GM20000 (cell line): ENCODE measurements around the gene STAT4.

ENCODE experiments used
- DNase-seq: peaks from one replicate; pipeline ENCODE4 v3.0.0; 2012; ENCODE audit warnings: low spot score
- TF ChIP-seq, protein P1 (sequence below): IDR thresholded peaks from 2 replicates; pipeline ENCODE4 v1.5.1; 2012; ENCODE audit warnings: mild to moderate bottlenecking, control low read depth; ENCODE audit errors: extremely low read depth, missing control alignments

STAT4 gene

DNA sequence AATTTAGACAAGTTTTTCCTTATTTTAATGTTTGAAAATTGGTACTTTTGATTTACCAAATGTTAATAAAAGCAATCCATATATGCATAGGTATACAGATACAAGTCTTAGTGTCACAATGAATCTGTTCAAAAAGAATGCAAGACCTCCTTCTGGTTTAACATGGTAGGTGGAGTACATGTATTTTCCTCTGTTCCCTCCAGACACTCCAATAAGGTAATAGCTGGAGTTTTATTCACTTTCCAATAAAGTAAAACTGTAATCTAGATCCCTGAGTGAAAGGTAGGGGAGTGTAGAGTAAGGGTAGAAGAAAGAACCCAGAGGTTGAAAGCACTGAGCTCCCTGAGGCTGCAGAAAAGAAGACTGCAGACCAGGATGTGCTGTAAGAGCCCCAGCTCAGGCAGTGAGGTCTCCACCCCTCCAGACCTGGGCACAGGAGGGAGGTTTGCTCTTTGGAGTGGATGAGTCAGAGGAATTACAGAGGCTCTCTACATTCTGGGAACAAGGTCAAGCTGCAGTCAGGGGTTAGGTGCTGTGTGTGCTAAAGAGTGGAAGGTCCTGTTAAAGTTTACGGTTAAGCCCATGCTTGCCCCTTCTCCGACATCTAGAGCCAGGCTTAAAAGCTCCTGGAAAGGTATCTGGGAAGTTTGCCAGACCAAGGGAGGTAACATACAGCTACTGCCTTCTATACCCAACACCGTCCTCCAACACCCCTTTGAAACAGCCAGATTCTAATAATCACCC lies 109.2 kb downstream of the STAT4 start:
- DNase-seq: no peak
- TF ChIP-seq, protein P1, sequence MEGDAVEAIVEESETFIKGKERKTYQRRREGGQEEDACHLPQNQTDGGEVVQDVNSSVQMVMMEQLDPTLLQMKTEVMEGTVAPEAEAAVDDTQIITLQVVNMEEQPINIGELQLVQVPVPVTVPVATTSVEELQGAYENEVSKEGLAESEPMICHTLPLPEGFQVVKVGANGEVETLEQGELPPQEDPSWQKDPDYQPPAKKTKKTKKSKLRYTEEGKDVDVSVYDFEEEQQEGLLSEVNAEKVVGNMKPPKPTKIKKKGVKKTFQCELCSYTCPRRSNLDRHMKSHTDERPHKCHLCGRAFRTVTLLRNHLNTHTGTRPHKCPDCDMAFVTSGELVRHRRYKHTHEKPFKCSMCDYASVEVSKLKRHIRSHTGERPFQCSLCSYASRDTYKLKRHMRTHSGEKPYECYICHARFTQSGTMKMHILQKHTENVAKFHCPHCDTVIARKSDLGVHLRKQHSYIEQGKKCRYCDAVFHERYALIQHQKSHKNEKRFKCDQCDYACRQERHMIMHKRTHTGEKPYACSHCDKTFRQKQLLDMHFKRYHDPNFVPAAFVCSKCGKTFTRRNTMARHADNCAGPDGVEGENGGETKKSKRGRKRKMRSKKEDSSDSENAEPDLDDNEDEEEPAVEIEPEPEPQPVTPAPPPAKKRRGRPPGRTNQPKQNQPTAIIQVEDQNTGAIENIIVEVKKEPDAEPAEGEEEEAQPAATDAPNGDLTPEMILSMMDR: no peak

DNA sequence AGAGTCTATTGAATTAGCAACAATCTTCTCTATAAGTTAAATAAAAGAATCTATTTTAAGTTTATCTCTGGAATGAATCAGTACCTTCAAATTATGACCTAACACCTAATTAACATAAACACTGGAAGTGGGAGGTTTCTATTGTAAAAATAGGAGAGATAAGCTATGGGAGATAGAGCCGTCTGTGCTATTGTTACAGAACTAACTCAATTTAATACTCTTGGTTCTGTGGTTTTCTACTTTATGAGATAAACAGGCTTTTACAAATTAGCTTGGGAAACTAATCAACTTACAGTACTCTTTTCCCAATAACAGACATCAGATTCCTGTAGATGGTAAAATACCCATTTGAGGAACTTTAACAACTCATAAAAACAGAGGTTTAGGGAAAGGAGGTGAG lies 111.2 kb downstream of the STAT4 start:
- TF ChIP-seq, protein P1: no peak
- DNase-seq: no peak

DNA sequence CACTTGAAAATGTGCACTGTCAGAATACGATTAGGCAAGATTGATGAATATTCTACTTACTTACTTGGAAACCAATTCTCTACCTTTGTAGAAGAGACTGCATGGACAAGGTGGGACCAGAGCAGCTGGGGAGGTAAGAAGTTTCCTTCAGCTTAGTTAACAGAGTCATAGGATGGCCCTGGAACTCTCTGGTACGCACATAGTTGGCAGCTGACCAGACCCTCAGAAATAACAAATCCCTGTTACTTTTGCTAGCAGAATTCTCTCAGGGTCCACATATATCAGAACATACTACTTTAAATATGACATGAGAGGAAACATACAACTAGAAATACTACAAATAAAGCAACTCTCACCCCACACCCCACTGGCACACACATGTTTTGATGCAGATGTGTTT lies 112.1 kb downstream of the STAT4 start:
- TF ChIP-seq, protein P1: no peak
- DNase-seq: no peak

DNA sequence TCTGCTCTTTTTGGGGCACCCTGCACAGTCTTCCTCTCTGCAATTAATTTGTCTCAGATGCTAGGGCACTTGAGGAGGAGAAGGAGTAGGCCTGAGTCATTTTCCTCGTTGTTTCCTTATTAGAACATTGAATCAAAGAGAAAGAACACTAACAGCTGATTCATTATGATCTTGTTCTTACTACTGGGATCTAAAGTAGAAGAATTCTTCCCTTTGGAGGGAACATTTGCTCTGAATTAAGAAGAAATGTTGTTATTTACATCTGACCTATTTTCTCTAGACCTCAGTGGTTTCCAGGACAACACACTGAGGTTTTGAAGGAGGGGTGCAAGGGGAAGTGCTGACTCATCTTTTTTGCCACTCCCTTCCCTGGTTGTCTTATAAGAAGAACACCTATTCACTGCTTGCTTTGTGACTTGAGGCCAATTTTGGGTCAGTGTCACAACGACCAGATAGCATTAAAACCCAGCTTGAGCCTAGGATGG lies 112.5 kb downstream of the STAT4 start:
- TF ChIP-seq, protein P1: no peak
- no peak for DNase-seq

DNA sequence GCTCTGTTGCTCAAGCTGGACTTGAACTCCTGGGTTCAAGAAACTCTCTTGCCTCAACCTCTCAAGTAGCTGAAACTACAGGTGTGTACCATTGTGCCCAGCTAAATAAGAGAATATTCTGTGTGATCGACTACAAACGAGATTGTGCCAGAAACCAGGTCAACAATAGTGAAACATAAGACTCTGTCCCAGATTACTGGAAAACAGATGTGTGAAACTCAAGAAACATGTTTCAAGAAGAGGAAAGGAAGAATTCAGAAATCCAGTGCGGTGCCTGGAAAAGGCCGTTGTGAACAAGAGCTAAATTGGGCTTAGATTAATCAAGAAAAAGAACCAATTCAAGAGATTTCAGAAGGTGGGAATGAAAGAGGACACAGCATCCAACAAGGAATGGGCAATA lies 113.4 kb downstream of the STAT4 start:
- TF ChIP-seq, protein P1: no peak
- DNase-seq: no peak

DNA sequence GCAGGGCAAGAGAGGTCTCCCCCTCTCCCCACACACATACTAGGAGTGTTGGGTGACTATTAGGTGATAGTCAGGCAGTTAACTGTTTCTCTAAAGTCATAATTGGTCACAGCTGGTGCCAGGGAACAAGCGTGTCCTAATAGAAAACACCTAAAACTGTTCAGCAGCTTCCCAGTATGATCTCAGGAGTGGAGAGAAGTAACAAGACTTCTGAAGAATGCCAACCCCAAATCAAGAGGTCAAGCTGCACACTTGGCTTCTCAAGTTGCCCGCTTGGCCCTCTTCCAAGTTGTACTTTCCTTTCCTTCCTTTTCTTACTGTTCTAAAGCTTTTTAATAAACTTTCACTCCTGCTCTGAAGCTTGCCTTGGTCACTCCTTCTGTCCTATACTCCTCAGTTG lies 114.4 kb downstream of the STAT4 start:
- TF ChIP-seq, protein P1: no peak

DNA sequence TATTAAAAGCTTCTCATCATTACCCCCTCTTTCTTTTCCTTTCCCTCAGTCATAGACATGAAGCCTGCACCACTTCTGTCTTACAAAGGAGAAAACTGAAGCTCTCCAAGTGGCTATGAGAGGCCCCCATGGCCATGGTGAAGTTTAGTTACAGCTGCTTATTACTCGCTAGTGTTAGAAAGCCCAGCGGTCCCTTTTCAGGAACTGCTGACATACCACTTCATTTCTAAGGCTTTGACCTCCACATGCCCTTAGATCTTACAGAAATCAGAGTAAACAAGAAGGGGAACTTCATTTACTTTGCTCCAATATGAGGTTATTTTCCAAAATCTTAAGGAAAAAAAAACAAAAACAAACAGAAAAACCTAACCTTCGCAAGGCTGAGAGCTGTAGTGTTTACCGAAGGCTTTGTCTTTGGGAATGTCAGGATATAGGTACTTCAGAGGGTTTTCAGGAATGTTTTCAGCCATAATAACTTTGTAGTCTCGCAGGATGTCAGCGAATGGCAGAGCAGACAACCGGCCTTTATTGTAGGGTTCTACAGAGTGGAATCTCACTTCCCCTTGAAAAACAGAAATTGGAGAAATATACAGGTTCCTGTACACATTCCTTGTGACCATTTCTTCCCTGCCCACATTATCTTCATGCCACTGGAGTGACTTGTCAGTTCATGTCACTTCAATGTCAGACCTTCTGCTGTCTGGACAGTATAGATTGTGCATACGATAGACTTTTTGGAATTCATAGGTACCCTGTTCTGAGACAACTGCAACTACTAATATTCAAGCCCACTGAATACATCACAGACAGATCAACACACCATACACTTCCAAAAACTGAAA lies 118.0 kb downstream of the STAT4 start:
- no peak for DNase-seq
- TF ChIP-seq, protein P1: no peak

More for the DNA sequence above, 114.4 kb downstream of the STAT4 start:
- DNase-seq: no peak
